ENCODE results near the gene MCRIP1. TPM values are rescaled to one million over a fixed set of nuclear protein-coding genes. Genes with fewer than 3 reads are reported as not detected.

The MCRIP1 gene
- total RNA-seq, 4 donors from 2014 or later, result 55.2 to 88.6 (median 83.7) TPM

GRCh38 chr17:81807839-81808238 lies 25.3 kb downstream of the MCRIP1 start:
- H3K4me3 ChIP-seq (replicated peaks in 1 of 3), result no peak overlapping the region
- no peak overlapping the region for H3K27ac ChIP-seq
- 72% methylated on average over 5 of the region's 13 CpGs; no CpG with 5 or more reads in 1 of the 2 donors for WGBS, 2 donors
- no peak for DNase-seq
- no peaks in the 10 kb centered on the region for H3K9me3 ChIP-seq
- TF ChIP-seq CTCF (IDR thresholded peaks at IDR 0.05) (no peak), POLR2A (IDR thresholded peaks at IDR 0.05) (no peak)
- H3K27me3 ChIP-seq, result peaks cover 19% of the 10 kb centered on the region
- H3K4me1 ChIP-seq, result peaks cover 3 to 18% of the 10 kb centered on the region in 2 donors
- intact Hi-C loops (cut with DNase I), result no loop called here
- no peaks in the 10 kb centered on the region for H3K36me3 ChIP-seq

- TF ChIP-seq CTCF (IDR thresholded peaks at IDR 0.05) (no peak), POLR2A (IDR thresholded peaks at IDR 0.05) (no peak)
Observed at GRCh38 chr17:81807210-81807719, 25.8 kb downstream of the MCRIP1 start.

GRCh38 chr17:81806461-81807209 lies 26.5 kb downstream of the MCRIP1 start:
- WGBS, 2 donors, result 31 to 37% methylated on average over 8 to 9 of the region's 23 CpGs
- Histone ChIP-seq H3K27ac (no peak overlapping the region), H3K4me1 (peaks cover 3 to 18% of the 10 kb centered on the region in 2 donors), H3K36me3 (no peaks in the 10 kb centered on the region), H3K27me3 (peaks cover 19% of the 10 kb centered on the region), H3K9me3 (no peaks in the 10 kb centered on the region), H3K4me3 (replicated peaks in 1 of 3) (no peak overlapping the region)
- intact Hi-C loops (cut with DNase I), result no loop called here
- DNase-seq, result no peak
- TF ChIP-seq POLR2A (IDR thresholded peaks at IDR 0.05), result no peak
- TF ChIP-seq CTCF (IDR thresholded peaks at IDR 0.05), result no peak

More at GRCh38 chr17:81807210-81807719, 25.8 kb downstream of the MCRIP1 start:
- 56 to 57% methylated on average over 11 to 16 of the region's 18 CpGs for WGBS, 2 donors
- H3K9me3 ChIP-seq, result no peaks in the 10 kb centered on the region
- intact Hi-C loops (cut with DNase I), result no loop called here
- H3K4me3 ChIP-seq (replicated peaks in 1 of 3), result no peak overlapping the region
- no peak for DNase-seq
- no peaks in the 10 kb centered on the region for H3K36me3 ChIP-seq
- H3K27ac ChIP-seq, result no peak overlapping the region
- H3K27me3 ChIP-seq, result peaks cover 19% of the 10 kb centered on the region
- peaks cover 3 to 18% of the 10 kb centered on the region in 2 donors for H3K4me1 ChIP-seq

- Histone ChIP-seq H3K27ac (no peak overlapping the region), H3K9me3 (no peaks in the 10 kb centered on the region), H3K4me1 (peaks cover 3 to 18% of the 10 kb centered on the region in 2 donors), H3K27me3 (peaks cover 19% of the 10 kb centered on the region), H3K36me3 (no peaks in the 10 kb centered on the region), H3K4me3 (replicated peaks in 1 of 3) (no peak overlapping the region)
- TF ChIP-seq CTCF (IDR thresholded peaks at IDR 0.05) (no peak), POLR2A (IDR thresholded peaks at IDR 0.05) (no peak)
- WGBS, 2 donors, result 71 to 80% methylated on average over 8 of the region's 18 CpGs
- intact Hi-C loops (cut with DNase I), result no loop called here
- DNase-seq, result no peak
Observed at GRCh38 chr17:81805707-81806460, 27.2 kb downstream of the MCRIP1 start.

All from thyroid gland (tissue), 4 donors.